HepG2 (cell line): ENCODE results near the gene CFAP99. TPM values are rescaled to one million over a fixed set of nuclear protein-coding genes. Genes with fewer than 3 reads are reported as not detected.

Experiments used
- ARID2 ChIP-seq: sonication (generic); formaldehyde crosslinking; IDR thresholded peaks from 2 replicates; pipeline ENCODE4 v1.8.1; 2022; ENCODE audit warnings: mild to moderate bottlenecking, missing genetic modification reagents, borderline replicate concordance
- CCAR2 ChIP-seq: fragments of 200-400 bp; formaldehyde crosslinking; optimal IDR thresholded peaks from 2 replicates; pipeline ENCODE3; 2018; ENCODE audit warnings: low read depth, mild to moderate bottlenecking, low read length, moderate library complexity
- HOXA7 ChIP-seq: sonication (generic); formaldehyde crosslinking; IDR thresholded peaks from 2 replicates; pipeline ENCODE4 v1.8.1; 2022; ENCODE audit warnings: mild to moderate bottlenecking, missing genetic modification reagents, moderate library complexity
- IRF2 ChIP-seq: IDR thresholded peaks from 2 replicates; pipeline ENCODE4 v1.6.1; 2018; ENCODE audit warnings: missing genetic modification reagents, missing compliant biosample characterization
- KAT2B ChIP-seq: fragments of 150-350 bp; IDR thresholded peaks from 2 replicates; pipeline ENCODE4 v1.6.1; 2014; ENCODE audit warnings: low read depth, low read length, borderline replicate concordance
- MAF1 ChIP-seq: sonication (generic); formaldehyde crosslinking; IDR thresholded peaks from 2 replicates; pipeline ENCODE4 v1.5.0; 2020; ENCODE audit warnings: missing genetic modification reagents, borderline replicate concordance
- MTF1 ChIP-seq: sonication (generic); formaldehyde crosslinking; IDR thresholded peaks from 2 replicates; pipeline ENCODE4 v1.5.0; 2020; ENCODE audit warnings: missing genetic modification reagents
- NFE2L1 ChIP-seq: sonication (generic); formaldehyde crosslinking; IDR thresholded peaks from 2 replicates; pipeline ENCODE4 v1.4.0; 2020; ENCODE audit warnings: missing genetic modification reagents, mild to moderate bottlenecking, borderline replicate concordance
- NR2F1 ChIP-seq, 2 experiments: fragments of 450-650 bp in 1 of 2; formaldehyde crosslinking in 1 of 2; IDR thresholded peaks; 2 replicates each; pipeline versions ENCODE4 v1.5.0 to v1.6.1; 2016 to 2020; ENCODE audit warnings: mild to moderate bottlenecking in 1 of 2, missing compliant biosample characterization in 1 of 2, missing genetic modification reagents in 1 of 2, moderate library complexity in 1 of 2
- PLRG1 ChIP-seq: fragments of 450-650 bp; conservative IDR thresholded peaks from 2 replicates; pipeline ENCODE4 v1.6.1; 2016
- POGZ ChIP-seq: sonication (generic); formaldehyde crosslinking; IDR thresholded peaks from 2 replicates; pipeline ENCODE4 v1.4.0; 2020; ENCODE audit warnings: mild to moderate bottlenecking, missing genetic modification reagents
- RARG ChIP-seq: sonication (generic); formaldehyde crosslinking; IDR thresholded peaks from 2 replicates; pipeline ENCODE4 v1.4.0; 2020; ENCODE audit warnings: low read depth, mild to moderate bottlenecking, missing genetic modification reagents
- SNAPC2 ChIP-seq: sonication (generic); formaldehyde crosslinking; IDR thresholded peaks from 2 replicates; pipeline ENCODE4 v1.8.1; 2022; ENCODE audit warnings: mild to moderate bottlenecking, missing genetic modification reagents
- SP1 ChIP-seq, 2 experiments: fragments of 450-650 bp in 1 of 2; sonication (generic) in 1 of 2; formaldehyde crosslinking in 1 of 2; IDR thresholded peaks; 2 replicates each; pipeline versions ENCODE4 v1.4.0 to v1.6.1; 2016 to 2020; ENCODE audit warnings: missing genetic modification reagents in 1 of 2
- TOPORS ChIP-seq: sonication (generic); formaldehyde crosslinking; IDR thresholded peaks from 2 replicates; pipeline ENCODE4 v1.8.0; 2023; ENCODE audit warnings: mild to moderate bottlenecking, missing genetic modification reagents
- ZNF3 ChIP-seq: IDR thresholded peaks from 2 replicates; pipeline ENCODE4 v1.7.0; 2017; ENCODE audit warnings: inconsistent platforms
- ZNF326 ChIP-seq: sonication (generic); formaldehyde crosslinking; IDR thresholded peaks from 2 replicates; pipeline ENCODE4 v1.4.0; 2020; ENCODE audit warnings: missing genetic modification reagents, borderline replicate concordance
- ZNF530 ChIP-seq: sonication (generic); formaldehyde crosslinking; IDR thresholded peaks from 2 replicates; pipeline ENCODE4 v1.5.0; 2020; ENCODE audit warnings: low read depth, mild to moderate bottlenecking, missing genetic modification reagents
- polyA plus RNA-seq, 8 experiments: library from polyadenylated mRNA; depleted of rRNA in 3 of 8; stranded (reverse) in 7 of 8; unstranded in 1 of 8; fragments of >200 nt; fragmentation: Illumina TruSeq in 4 of 8; extraction: Trizol in 4 of 8; gene quantifications; 2 replicates each; pipeline versions ENCODE4 v1.2.1 to v1.2.3, GENCODE V29; 2011 to 2016; ENCODE audit warnings: low read depth in 4 of 8, missing spikeins in 1 of 8, mixed read lengths in 1 of 8; ENCODE audit not compliant: insufficient read depth in 1 of 8
- total RNA-seq, 5 experiments: library from RNA; depleted of rRNA; stranded (reverse); fragments of >200 nt; fragmentation: Illumina TruSeq; extraction: Trizol; gene quantifications; 2 replicates each; pipeline ENCODE4 v1.2.3, GENCODE V29; 2016; ENCODE audit warnings: low read depth in 1 of 5
- TF ChIP-seq, protein P1 (sequence below): sonication (generic); formaldehyde crosslinking; IDR thresholded peaks from 2 replicates; pipeline ENCODE4 v1.4.0; 2020; ENCODE audit warnings: missing genetic modification reagents
- TF ChIP-seq, protein P2 (sequence below): sonication (generic); formaldehyde crosslinking; IDR thresholded peaks from 2 replicates; pipeline ENCODE4 v1.4.0; 2020; ENCODE audit warnings: mild to moderate bottlenecking, missing genetic modification reagents
- TF ChIP-seq, protein P3 (sequence below): sonication (generic); formaldehyde crosslinking; conservative IDR thresholded peaks from 2 replicates; pipeline ENCODE4 v1.4.0; 2020; ENCODE audit warnings: missing genetic modification reagents

The CFAP99 gene
- total and polyA plus RNA-seq, 2 of the 13 experiments (the other 11 are each of a cell fraction or from before 2014, with no cell fraction given): not detected

DNA sequence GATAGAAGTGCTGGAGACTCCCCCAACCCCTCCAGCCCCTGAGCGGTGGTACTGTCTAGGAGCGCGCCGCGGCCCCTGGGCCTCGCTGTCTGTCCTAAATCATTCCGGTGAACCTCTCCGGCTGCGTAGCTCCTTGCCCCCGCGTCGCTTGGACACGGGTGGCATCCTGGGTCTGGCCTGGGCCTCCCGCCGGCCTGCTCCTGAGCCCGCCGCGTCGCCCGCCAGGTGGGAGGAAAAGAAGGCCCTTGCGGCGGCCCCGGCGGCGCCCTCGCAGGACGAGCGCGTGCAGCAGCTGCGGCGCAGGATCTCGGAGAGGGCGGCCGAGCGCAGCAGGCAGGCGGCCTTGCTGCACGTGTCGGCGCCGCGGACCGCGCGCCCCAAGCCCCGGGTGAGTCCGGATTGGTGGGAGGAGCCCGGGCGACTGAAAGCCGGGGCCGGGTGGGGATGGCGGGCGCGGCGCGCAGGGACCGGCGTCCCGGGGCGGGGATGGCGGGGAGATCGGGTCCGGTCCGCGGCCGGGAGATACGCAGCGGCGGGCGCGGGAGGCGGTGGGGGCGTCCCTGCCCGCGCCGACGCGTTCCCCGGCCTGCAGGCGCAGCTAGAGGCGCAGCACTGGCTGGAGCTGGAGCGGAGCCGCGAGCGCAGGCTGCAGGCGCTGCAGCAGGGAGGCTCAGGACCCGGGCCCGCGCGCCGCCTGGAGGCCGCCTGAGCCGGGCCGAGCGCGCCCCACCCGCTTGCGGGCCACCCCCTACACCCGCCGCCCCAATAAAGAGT lies 43.6 kb downstream of the CFAP99 start (continued):
- TF ChIP-seq NR2F1 (CRISPR knock-in tag; IDR thresholded peaks at IDR 0.05): no peak
- TF ChIP-seq, protein P1, sequence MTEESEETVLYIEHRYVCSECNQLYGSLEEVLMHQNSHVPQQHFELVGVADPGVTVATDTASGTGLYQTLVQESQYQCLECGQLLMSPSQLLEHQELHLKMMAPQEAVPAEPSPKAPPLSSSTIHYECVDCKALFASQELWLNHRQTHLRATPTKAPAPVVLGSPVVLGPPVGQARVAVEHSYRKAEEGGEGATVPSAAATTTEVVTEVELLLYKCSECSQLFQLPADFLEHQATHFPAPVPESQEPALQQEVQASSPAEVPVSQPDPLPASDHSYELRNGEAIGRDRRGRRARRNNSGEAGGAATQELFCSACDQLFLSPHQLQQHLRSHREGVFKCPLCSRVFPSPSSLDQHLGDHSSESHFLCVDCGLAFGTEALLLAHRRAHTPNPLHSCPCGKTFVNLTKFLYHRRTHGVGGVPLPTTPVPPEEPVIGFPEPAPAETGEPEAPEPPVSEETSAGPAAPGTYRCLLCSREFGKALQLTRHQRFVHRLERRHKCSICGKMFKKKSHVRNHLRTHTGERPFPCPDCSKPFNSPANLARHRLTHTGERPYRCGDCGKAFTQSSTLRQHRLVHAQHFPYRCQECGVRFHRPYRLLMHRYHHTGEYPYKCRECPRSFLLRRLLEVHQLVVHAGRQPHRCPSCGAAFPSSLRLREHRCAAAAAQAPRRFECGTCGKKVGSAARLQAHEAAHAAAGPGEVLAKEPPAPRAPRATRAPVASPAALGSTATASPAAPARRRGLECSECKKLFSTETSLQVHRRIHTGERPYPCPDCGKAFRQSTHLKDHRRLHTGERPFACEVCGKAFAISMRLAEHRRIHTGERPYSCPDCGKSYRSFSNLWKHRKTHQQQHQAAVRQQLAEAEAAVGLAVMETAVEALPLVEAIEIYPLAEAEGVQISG (CRISPR knock-in tag): peak; percentile 86
- no peak for TF ChIP-seq MAF1 (CRISPR knock-in tag)
- no peak for TF ChIP-seq RARG (CRISPR knock-in tag)
- no peak for TF ChIP-seq NFE2L1 (CRISPR knock-in tag)
- TF ChIP-seq KAT2B: no peak
- TF ChIP-seq, protein P2, sequence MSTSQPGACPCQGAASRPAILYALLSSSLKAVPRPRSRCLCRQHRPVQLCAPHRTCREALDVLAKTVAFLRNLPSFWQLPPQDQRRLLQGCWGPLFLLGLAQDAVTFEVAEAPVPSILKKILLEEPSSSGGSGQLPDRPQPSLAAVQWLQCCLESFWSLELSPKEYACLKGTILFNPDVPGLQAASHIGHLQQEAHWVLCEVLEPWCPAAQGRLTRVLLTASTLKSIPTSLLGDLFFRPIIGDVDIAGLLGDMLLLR (CRISPR knock-in tag): peak; percentile 84; the same call in 1 of the 2 replicates
- TF ChIP-seq TOPORS: peak; percentile 80
- TF ChIP-seq ARID2 (CRISPR knock-in tag): no peak
- no peak for TF ChIP-seq HOXA7 (CRISPR knock-in tag)
- TF ChIP-seq SNAPC2 (CRISPR knock-in tag): peak; percentile 63; the same call in 1 of the 2 replicates
- no peak for TF ChIP-seq ZNF3 (CRISPR knock-in tag)
- no peak for TF ChIP-seq ZNF326 (CRISPR knock-in tag)
- no peak for TF ChIP-seq SP1 (IDR thresholded peaks at IDR 0.05)
- TF ChIP-seq SP1 (CRISPR knock-in tag; IDR thresholded peaks at IDR 0.05): no peak
- no peak for TF ChIP-seq IRF2 (CRISPR knock-in tag)
- TF ChIP-seq, protein P3, sequence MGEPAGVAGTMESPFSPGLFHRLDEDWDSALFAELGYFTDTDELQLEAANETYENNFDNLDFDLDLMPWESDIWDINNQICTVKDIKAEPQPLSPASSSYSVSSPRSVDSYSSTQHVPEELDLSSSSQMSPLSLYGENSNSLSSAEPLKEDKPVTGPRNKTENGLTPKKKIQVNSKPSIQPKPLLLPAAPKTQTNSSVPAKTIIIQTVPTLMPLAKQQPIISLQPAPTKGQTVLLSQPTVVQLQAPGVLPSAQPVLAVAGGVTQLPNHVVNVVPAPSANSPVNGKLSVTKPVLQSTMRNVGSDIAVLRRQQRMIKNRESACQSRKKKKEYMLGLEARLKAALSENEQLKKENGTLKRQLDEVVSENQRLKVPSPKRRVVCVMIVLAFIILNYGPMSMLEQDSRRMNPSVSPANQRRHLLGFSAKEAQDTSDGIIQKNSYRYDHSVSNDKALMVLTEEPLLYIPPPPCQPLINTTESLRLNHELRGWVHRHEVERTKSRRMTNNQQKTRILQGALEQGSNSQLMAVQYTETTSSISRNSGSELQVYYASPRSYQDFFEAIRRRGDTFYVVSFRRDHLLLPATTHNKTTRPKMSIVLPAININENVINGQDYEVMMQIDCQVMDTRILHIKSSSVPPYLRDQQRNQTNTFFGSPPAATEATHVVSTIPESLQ (CRISPR knock-in tag): no peak
- TF ChIP-seq MTF1 (CRISPR knock-in tag): 0 out of 2 replicates have a peak, but pooled peaks have one; percentile 28
- no peak for TF ChIP-seq PLRG1
- TF ChIP-seq CCAR2: no peak
- TF ChIP-seq ZNF530 (CRISPR knock-in tag): no peak
- no peak for TF ChIP-seq POGZ (CRISPR knock-in tag)
